Astrocyte of the spinal cord (primary cell): ENCODE measurements around the gene NOL3.

ENCODE experiments used
- DNase-seq: peaks from one replicate; pipeline ENCODE4 v3.0.0; 2011; ENCODE audit warnings: low read depth, low spot score
- H3K4me3 ChIP-seq: 2 replicates; pipeline ENCODE4 v1.5.1; 2011; ENCODE audit warnings: low read depth, mild to moderate bottlenecking, low read length, moderate library complexity
- CTCF ChIP-seq: IDR thresholded peaks from 2 replicates; pipeline ENCODE4 v1.5.1; 2012; ENCODE audit warnings: low read depth, mild to moderate bottlenecking, low read length, inconsistent platforms
- in situ Hi-C: cut with HindIII; loops from 2 replicates; pipeline ENCODE4 v1.10.0; 2017; ENCODE audit warnings: low sequenced_read_pairs

The NOL3 gene

GRCh38 chr16:67179421-67180080 is 9.2 kb downstream of the NOL3 start:
- H3K4me3 ChIP-seq = no peak overlapping the region
- no peak for TF ChIP-seq CTCF
- no peak for DNase-seq
- in situ Hi-C loops = no loop called here

GRCh38 chr16:67180166-67180565 is 9.8 kb downstream of the NOL3 start:
- in situ Hi-C loops = no loop called here

GRCh38 chr16:67181346-67181745 is 11.0 kb downstream of the NOL3 start:
- TF ChIP-seq CTCF = no peak
- no peak overlapping the region for H3K4me3 ChIP-seq
- peak; percentile 84 for DNase-seq
- in situ Hi-C loops = no loop called here

More at GRCh38 chr16:67180166-67180565, 9.8 kb downstream of the NOL3 start:
- TF ChIP-seq CTCF = no peak
- DNase-seq = no peak
- no peak overlapping the region for H3K4me3 ChIP-seq

- H3K4me3 ChIP-seq = no peak overlapping the region
- in situ Hi-C loops = no loop called here
- no peak for TF ChIP-seq CTCF
- no peak for DNase-seq
These were observed 11.9 kb downstream of the NOL3 start for GRCh38 chr16:67182288-67182687.

GRCh38 chr16:67183284-67183626 is 12.9 kb downstream of the NOL3 start:
- TF ChIP-seq CTCF = no peak
- H3K4me3 ChIP-seq = peak overlapping the region; percentile 63
- DNase-seq = no peak
- in situ Hi-C loops = no loop called here

GRCh38 chr16:67183627-67184452 is 13.5 kb downstream of the NOL3 start, which contains the start of gene MATCAP1:
MATCAP1 (minus strand) TSS chr16:67183963; CDS start chr16:67180610, 3,353 bp downstream.
- peak within 1 kb of the TSS; percentile 63 for H3K4me3 ChIP-seq
- TF ChIP-seq CTCF = no peak
- in situ Hi-C loops = no loop called here
- DNase-seq = peak; percentile 98
